Colonic mucosa (tissue), 4 donors: ENCODE data around the gene TAS2R31. TPM values are rescaled to one million over a fixed set of nuclear protein-coding genes. Genes with fewer than 3 reads are reported as not detected.

ENCODE experiments used
- DNase-seq: peaks from one replicate; pipeline ENCODE4 v3.0.0-alpha.2; 2020
- H3K27ac ChIP-seq: fragments of 200-600 bp; one replicate; pipeline ENCODE4 v1.8.0; 2021
- H3K27me3 ChIP-seq: fragments of 200-600 bp; one replicate; pipeline ENCODE4 v1.8.0; 2021
- H3K36me3 ChIP-seq: fragments of 200-600 bp; one replicate; pipeline ENCODE4 v1.8.0; 2021
- H3K4me1 ChIP-seq: fragments of 200-600 bp; one replicate; pipeline ENCODE4 v1.8.0; 2021; ENCODE audit warnings: mild to moderate bottlenecking
- H3K4me3 ChIP-seq: fragments of 200-600 bp; one replicate; pipeline ENCODE4 v1.8.0; 2021
- H3K9ac ChIP-seq, 2 donors: one replicate each; pipeline ENCODE4 v1.7.0; 2013; ENCODE audit warnings: control low read depth in 2 of 2, low read depth in 2 of 2, low read length in 2 of 2
- H3K9me3 ChIP-seq: fragments of 200-600 bp; one replicate; pipeline ENCODE4 v1.8.0; 2021
- CTCF ChIP-seq: fragments of 200-600 bp; IDR thresholded peaks from one replicate; pipeline ENCODE4 v1.8.0; 2022; ENCODE audit warnings: antibody characterized with exemption, mild to moderate bottlenecking
- intact Hi-C: fragments of 100-400 bp; cut with DNase I; formaldehyde crosslinking; loops from one replicate; pipeline ENCODE4 v1.14.1; 2022
- total RNA-seq, 2 donors: library from RNA; stranded (reverse); fragmentation: NEBNext Ultra II Directional in 1 of 2; extraction: Animal tissue kit (Norgen Biotek cat#: 25700) in 1 of 2; gene quantifications; one replicate each; pipeline ENCODE4 v1.2.1, GENCODE V29; 2021
- donor health status: healthy.
- donor health status: DM: no; HTN: no; CAD: no.
- donor health status: DM: no; HTN: no; CAD: no.

The TAS2R31 gene, protein sequence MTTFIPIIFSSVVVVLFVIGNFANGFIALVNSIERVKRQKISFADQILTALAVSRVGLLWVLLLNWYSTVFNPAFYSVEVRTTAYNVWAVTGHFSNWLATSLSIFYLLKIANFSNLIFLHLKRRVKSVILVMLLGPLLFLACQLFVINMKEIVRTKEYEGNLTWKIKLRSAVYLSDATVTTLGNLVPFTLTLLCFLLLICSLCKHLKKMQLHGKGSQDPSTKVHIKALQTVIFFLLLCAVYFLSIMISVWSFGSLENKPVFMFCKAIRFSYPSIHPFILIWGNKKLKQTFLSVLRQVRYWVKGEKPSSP
- total RNA-seq: 1 to 10 TPM; 2.0 TPM

DNA sequence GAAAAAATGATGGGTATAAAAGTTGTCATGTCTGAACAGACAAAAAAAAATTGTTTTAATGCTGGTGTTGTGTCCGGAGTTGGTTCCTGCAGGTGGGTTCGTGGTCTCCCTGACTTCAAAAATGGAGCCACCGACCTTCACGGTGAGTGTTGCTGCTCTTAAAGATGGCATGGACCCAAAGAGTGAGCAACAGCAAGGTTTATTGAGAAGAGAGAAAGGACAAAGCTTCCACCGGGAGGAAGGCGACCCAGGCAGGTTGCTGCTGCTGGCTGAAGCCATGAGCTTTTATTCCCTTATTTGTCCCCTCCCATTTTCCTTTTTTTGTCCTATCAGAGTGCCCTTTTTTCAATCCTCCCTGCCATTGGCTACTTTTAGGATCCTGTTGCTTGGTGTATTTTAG lies at the start of gene TAS2R31:
TSS of gene TAS2R31 (minus strand) at position 101 of the 400 bp plus-strand sequence. CDS start at position 29, 72 bp downstream.
- no peaks in the 10 kb centered on the region for H3K4me1 ChIP-seq
- intact Hi-C loops: no loop called here
- TF ChIP-seq CTCF: no peak

GRCh38 chr12:11078246-11078645 lies 47.0 kb upstream of the TAS2R31 start:
- DNase-seq: no peak
- Histone ChIP-seq H3K4me3 (no peak overlapping the region), H3K27ac (no peak overlapping the region), H3K9me3 (no peaks in the 10 kb centered on the region), H3K9ac (no peak overlapping the region), H3K4me1 (no peaks in the 10 kb centered on the region), H3K27me3 (no peaks in the 10 kb centered on the region), H3K36me3 (no peaks in the 10 kb centered on the region)
- no peak for TF ChIP-seq CTCF
- intact Hi-C loops: no loop called here

More for the DNA sequence above, at the start of gene TAS2R31:
- no peak within 1 kb of the TSS for H3K27ac ChIP-seq
- H3K9me3 ChIP-seq: no peaks in the 10 kb centered on the region
- no peak within 1 kb of the TSS for H3K9ac ChIP-seq
- H3K4me3 ChIP-seq: no peak within 1 kb of the TSS
- DNase-seq: no peak
- H3K27me3 ChIP-seq: no peaks in the 10 kb centered on the region
- H3K36me3 ChIP-seq: no peaks in the 10 kb centered on the region

DNA sequence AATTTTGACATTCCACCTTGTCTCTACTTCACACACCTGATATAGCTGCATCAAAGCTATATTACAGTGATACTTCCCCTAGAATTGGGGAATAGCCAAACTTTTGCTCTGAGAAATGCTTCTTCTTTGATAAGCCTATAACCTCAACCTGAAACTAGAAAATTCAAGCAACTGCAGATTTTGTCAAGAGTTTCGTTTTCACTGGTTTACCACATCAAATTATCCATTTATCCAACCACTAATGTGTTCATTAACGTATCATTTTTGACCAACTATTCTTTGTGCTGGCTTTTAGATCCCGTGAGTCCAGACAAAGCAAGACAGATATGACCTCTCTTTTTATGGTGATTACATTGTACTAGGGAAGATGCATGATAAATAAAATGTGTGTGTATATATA lies 44.4 kb upstream of the TAS2R31 start:
- Histone ChIP-seq H3K4me1 (no peaks in the 10 kb centered on the region), H3K4me3 (no peak overlapping the region), H3K36me3 (no peaks in the 10 kb centered on the region), H3K9me3 (no peaks in the 10 kb centered on the region), H3K27ac (no peak overlapping the region), H3K27me3 (no peaks in the 10 kb centered on the region), H3K9ac (no peak overlapping the region)
- TF ChIP-seq CTCF: no peak
- intact Hi-C loops: no loop called here
- no peak for DNase-seq

DNA sequence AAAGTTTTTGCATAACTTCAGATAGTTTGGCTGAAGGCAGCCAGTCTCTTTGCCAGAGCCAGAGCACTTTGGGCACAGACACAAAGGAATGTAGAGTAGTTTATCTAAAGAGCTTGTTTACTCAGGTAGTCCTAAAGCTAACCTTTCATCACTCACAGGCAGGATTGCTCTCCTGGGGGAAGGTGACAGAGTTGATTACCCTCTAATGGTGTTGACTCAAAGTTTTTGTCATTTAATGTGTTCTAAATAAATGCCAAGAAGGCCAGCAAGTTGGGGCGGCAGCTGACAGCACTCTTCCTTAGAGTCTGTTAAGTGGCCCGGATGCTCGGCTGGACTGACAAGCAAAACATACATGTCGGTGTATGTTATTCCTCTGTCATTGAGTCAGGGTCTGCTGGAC lies 40.2 kb upstream of the TAS2R31 start:
- intact Hi-C loops: no loop called here
- Histone ChIP-seq H3K36me3 (no peaks in the 10 kb centered on the region), H3K4me1 (no peaks in the 10 kb centered on the region), H3K9me3 (no peaks in the 10 kb centered on the region), H3K27ac (no peak overlapping the region), H3K9ac (no peak overlapping the region), H3K27me3 (no peaks in the 10 kb centered on the region), H3K4me3 (no peak overlapping the region)
- no peak for DNase-seq
- no peak for TF ChIP-seq CTCF

- no peak overlapping the region for H3K9ac ChIP-seq
- intact Hi-C loops: no loop called here
- DNase-seq: no peak
- no peak overlapping the region for H3K4me3 ChIP-seq
- no peaks in the 10 kb centered on the region for H3K27me3 ChIP-seq
- no peaks in the 10 kb centered on the region for H3K9me3 ChIP-seq
- H3K36me3 ChIP-seq: no peaks in the 10 kb centered on the region
- no peak for TF ChIP-seq CTCF
- H3K27ac ChIP-seq: no peak overlapping the region
- H3K4me1 ChIP-seq: no peaks in the 10 kb centered on the region
These were observed 39.8 kb upstream of the TAS2R31 start for GRCh38 chr12:11070999-11071398.
